Measurements from ENCODE around the gene TPSAB1. TPM values are rescaled to one million over a fixed set of nuclear protein-coding genes. Genes with fewer than 3 reads are reported as not detected.

Gene TPSAB1
- total RNA-seq, 1 donor from 2014 or later: not detected

- H3K9me3 Mint-ChIP-seq (ENCODE audit: low read depth): no peaks in the 10 kb centered on the region
- no peaks in the 10 kb centered on the region for H3K4me1 Mint-ChIP-seq (ENCODE audit: low read depth)
- DNase-seq (ENCODE audit: low spot score, unreplicated experiment): no peak
- no peaks in the 10 kb centered on the region for H3K27me3 Mint-ChIP-seq
- no peak for TF ChIP-seq CTCF (IDR thresholded peaks at IDR 0.05; ENCODE audit: unreplicated experiment)
- no peak overlapping the region for H3K4me3 Mint-ChIP-seq (ENCODE audit: low read depth)
- H3K27ac Mint-ChIP-seq: no peak overlapping the region
- H3K36me3 Mint-ChIP-seq (ENCODE audit: insufficient read depth): no peaks in the 10 kb centered on the region
Measured at GRCh38 chr16:1215574-1216295, 24.8 kb upstream of the TPSAB1 start.

GRCh38 chr16:1216296-1216619 is 24.2 kb upstream of the TPSAB1 start:
- H3K9me3 Mint-ChIP-seq (ENCODE audit: low read depth): no peaks in the 10 kb centered on the region
- DNase-seq (ENCODE audit: low spot score, unreplicated experiment): no peak
- H3K4me3 Mint-ChIP-seq (ENCODE audit: low read depth): no peak overlapping the region
- no peak overlapping the region for H3K27ac Mint-ChIP-seq
- H3K27me3 Mint-ChIP-seq: no peaks in the 10 kb centered on the region
- no peaks in the 10 kb centered on the region for H3K4me1 Mint-ChIP-seq (ENCODE audit: low read depth)
- no peaks in the 10 kb centered on the region for H3K36me3 Mint-ChIP-seq (ENCODE audit: insufficient read depth)
- TF ChIP-seq CTCF (IDR thresholded peaks at IDR 0.05; ENCODE audit: unreplicated experiment): no peak

- no peak for TF ChIP-seq CTCF (IDR thresholded peaks at IDR 0.05; ENCODE audit: unreplicated experiment)
- no peak overlapping the region for H3K27ac Mint-ChIP-seq
- no peaks in the 10 kb centered on the region for H3K36me3 Mint-ChIP-seq (ENCODE audit: insufficient read depth)
- no peaks in the 10 kb centered on the region for H3K4me1 Mint-ChIP-seq (ENCODE audit: low read depth)
- H3K27me3 Mint-ChIP-seq: no peaks in the 10 kb centered on the region
- DNase-seq (ENCODE audit: low spot score, unreplicated experiment): no peak
- no peak overlapping the region for H3K4me3 Mint-ChIP-seq (ENCODE audit: low read depth)
- H3K9me3 Mint-ChIP-seq (ENCODE audit: low read depth): no peaks in the 10 kb centered on the region
Measured at GRCh38 chr16:1216681-1217400, 23.7 kb upstream of the TPSAB1 start.

- Mint-ChIP-seq H3K4me3 (ENCODE audit: low read depth) (no peak overlapping the region), H3K27ac (no peak overlapping the region), H3K9me3 (ENCODE audit: low read depth) (no peaks in the 10 kb centered on the region), H3K4me1 (ENCODE audit: low read depth) (no peaks in the 10 kb centered on the region), H3K36me3 (ENCODE audit: insufficient read depth) (no peaks in the 10 kb centered on the region), H3K27me3 (no peaks in the 10 kb centered on the region)
- no peak for TF ChIP-seq CTCF (IDR thresholded peaks at IDR 0.05; ENCODE audit: unreplicated experiment)
- DNase-seq (ENCODE audit: low spot score, unreplicated experiment): no peak
Measured at GRCh38 chr16:1217526-1217925, 23.0 kb upstream of the TPSAB1 start.

- no peak overlapping the region for H3K27ac Mint-ChIP-seq
- no peak for DNase-seq (ENCODE audit: low spot score, unreplicated experiment)
- no peak overlapping the region for H3K4me3 Mint-ChIP-seq (ENCODE audit: low read depth)
- no peaks in the 10 kb centered on the region for H3K36me3 Mint-ChIP-seq (ENCODE audit: insufficient read depth)
- H3K9me3 Mint-ChIP-seq (ENCODE audit: low read depth): no peaks in the 10 kb centered on the region
- no peaks in the 10 kb centered on the region for H3K27me3 Mint-ChIP-seq
- H3K4me1 Mint-ChIP-seq (ENCODE audit: low read depth): no peaks in the 10 kb centered on the region
- TF ChIP-seq CTCF (IDR thresholded peaks at IDR 0.05; ENCODE audit: unreplicated experiment): no peak
Measured at GRCh38 chr16:1218061-1218929, 22.2 kb upstream of the TPSAB1 start.
